ENCODE data around the gene RASD2. TPM values are rescaled to one million over a fixed set of nuclear protein-coding genes. Genes with fewer than 3 reads are reported as not detected.
A peak's percentile ranks its signal among the peaks of the same experiment; 100 is the strongest.

The RASD2 gene
- total RNA-seq, 1 donor from 2014 or later, result 3.6 TPM

DNA sequence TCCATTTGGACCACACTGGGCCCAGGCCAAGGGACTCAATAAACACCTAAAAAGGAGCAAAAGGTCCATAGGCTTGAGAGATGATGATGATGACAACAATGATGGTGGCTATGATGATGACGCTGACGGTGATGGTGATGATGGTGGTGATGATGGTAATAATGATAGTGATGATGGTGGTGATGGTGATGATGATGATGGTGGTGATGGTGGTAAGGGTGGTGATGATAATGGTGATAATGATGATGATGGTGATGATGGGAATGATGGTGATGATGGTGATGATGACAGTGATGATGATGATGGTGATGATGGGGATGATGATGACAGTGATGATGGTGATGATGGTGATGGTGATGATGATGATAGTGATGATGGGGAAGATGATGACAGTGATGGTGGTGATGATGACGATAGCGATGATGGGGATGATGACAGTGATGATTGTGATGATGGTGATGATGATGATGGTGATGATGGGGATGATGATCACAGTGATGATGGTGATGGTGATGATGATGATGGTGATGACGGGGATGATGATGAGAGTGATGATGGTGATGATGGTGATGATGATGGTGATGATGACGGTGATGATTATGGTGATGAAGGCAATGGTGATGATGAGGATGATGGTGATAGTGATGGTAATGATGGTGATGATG, 7.1 kb upstream of the RASD2 start:
- peaks cover 6% of the 10 kb centered on the region for H3K9me3 ChIP-seq

DNA sequence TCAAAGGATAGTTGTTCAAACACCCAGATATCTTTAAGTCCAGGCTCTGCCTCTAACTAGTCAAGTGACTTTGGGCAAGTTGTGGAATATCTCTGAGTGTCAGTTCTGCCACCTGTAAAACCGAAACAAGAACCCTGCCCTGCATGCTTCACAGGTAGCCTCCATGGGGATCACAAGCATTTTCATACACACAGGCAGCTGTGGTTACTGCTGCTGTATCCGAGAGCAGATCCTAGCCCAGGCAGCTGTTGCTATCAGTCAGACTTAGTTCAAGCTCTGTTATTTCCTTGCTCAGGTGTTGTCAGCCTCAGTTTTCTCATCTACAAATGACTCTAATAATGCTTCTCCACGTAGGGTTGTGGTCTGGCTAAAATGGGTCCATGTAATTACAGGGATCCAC, 6.5 kb upstream of the RASD2 start:
- DNase-seq, result no peak
- ATAC-seq, result no peak
- Histone ChIP-seq H3K9me3 (peaks cover 4% of the 10 kb centered on the region), H3K27me3 (ENCODE audit: low read depth) (no peaks in the 10 kb centered on the region), H3K27ac (no peak overlapping the region), H3K4me1 (peaks cover 6% of the 10 kb centered on the region), H3K4me3 (no peak overlapping the region), H3K36me3 (no peaks in the 10 kb centered on the region)
- TF ChIP-seq, protein P1, sequence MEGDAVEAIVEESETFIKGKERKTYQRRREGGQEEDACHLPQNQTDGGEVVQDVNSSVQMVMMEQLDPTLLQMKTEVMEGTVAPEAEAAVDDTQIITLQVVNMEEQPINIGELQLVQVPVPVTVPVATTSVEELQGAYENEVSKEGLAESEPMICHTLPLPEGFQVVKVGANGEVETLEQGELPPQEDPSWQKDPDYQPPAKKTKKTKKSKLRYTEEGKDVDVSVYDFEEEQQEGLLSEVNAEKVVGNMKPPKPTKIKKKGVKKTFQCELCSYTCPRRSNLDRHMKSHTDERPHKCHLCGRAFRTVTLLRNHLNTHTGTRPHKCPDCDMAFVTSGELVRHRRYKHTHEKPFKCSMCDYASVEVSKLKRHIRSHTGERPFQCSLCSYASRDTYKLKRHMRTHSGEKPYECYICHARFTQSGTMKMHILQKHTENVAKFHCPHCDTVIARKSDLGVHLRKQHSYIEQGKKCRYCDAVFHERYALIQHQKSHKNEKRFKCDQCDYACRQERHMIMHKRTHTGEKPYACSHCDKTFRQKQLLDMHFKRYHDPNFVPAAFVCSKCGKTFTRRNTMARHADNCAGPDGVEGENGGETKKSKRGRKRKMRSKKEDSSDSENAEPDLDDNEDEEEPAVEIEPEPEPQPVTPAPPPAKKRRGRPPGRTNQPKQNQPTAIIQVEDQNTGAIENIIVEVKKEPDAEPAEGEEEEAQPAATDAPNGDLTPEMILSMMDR (IDR thresholded peaks at IDR 0.05), result no peak
- intact Hi-C loops (cut with DNase I), result no loop called here

More for the DNA sequence above, 7.1 kb upstream of the RASD2 start:
- Histone ChIP-seq H3K27ac (no peak overlapping the region), H3K4me1 (peaks cover 6% of the 10 kb centered on the region), H3K27me3 (ENCODE audit: low read depth) (no peaks in the 10 kb centered on the region), H3K36me3 (no peaks in the 10 kb centered on the region), H3K4me3 (no peak overlapping the region)
- DNase-seq (no peak), ATAC-seq (no peak)
- TF ChIP-seq, protein P1 (IDR thresholded peaks at IDR 0.05), result no peak
- intact Hi-C loops (cut with DNase I), result no loop called here

DNA sequence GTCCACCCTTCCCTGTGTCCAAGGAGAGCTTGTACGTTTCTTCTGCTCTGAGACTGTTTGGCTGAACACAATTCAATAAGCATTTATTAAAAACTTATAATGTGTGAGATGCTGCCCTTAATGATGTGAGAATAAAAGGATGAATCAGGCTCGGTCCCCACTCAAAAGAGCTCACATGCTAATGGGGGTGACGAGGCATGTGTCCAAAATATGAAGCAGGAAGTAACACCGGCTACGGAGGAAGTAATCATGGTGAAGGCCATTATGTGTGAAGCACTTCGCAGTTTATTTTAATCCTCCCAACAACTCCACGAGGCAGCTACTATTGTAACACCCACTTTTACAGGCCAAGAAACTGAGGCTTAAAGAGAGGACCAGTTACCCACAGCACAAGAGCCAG, 3.4 kb upstream of the RASD2 start:
- Histone ChIP-seq H3K4me3 (no peak overlapping the region), H3K27ac (no peak overlapping the region), H3K27me3 (ENCODE audit: low read depth) (peaks cover 21% of the 10 kb centered on the region), H3K4me1 (peaks cover 27% of the 10 kb centered on the region), H3K36me3 (no peaks in the 10 kb centered on the region), H3K9me3 (no peaks in the 10 kb centered on the region)
- DNase-seq (no peak), ATAC-seq (no peak)
- TF ChIP-seq, protein P1 (IDR thresholded peaks at IDR 0.05), result no peak
- intact Hi-C loops (cut with DNase I), result no loop called here

DNA sequence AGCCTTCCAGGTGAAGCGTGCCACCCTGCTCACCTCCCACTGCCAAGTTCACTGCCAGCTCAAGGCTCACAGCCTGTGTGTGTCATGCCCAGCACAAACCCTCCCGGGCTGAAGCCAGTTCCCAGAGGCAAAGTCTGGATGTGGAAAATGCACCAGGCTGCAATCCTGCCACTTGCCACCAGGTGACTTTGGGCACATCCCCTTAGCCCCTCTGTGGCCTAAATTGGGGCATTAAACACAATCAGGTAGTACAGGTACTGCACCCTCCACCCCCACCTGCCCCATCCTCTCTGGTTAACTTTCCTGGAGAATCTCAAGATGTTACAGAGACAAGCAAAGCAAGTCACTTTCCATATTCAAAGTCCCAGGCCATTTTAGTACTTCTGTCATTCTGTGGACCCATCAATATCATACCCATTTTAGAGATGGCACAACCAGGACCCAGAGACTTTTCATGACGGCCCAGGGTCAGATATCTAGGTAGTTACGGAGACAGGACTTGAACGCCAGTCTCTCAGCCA, 1.8 kb upstream of the RASD2 start:
- TF ChIP-seq, protein P1 (IDR thresholded peaks at IDR 0.05), result peak; percentile 45
- ATAC-seq, result peak in 1 of 2 donors; percentile 4
- intact Hi-C loops (cut with DNase I), result no loop called here
- H3K27ac ChIP-seq, result no peak overlapping the region
- peaks cover 27% of the 10 kb centered on the region for H3K4me1 ChIP-seq
- peaks cover 30% of the 10 kb centered on the region for H3K27me3 ChIP-seq (ENCODE audit: low read depth)
- DNase-seq, result no peak
- no peaks in the 10 kb centered on the region for H3K9me3 ChIP-seq
- no peak overlapping the region for H3K4me3 ChIP-seq
- no peaks in the 10 kb centered on the region for H3K36me3 ChIP-seq

DNA sequence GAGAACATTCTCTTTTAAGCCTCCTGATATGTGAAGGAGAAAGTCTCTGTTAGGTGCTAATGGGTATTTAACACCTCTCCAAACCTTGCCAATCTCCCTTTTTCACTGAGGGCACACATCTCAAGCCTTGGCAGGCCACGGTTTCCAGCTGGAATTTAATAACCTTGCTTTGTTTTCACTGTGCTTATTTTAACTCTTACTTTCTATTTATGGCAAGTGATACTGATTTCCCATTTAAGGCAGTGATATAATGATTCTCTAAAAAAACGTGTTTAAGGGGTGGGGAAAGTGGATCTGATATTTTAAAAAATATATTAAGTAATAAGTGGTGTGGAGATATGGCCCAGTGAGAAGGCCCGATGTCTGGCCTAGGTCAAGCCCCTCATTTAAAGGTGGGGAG, 1.1 kb upstream of the RASD2 start:
- ATAC-seq, result no peak
- no peaks in the 10 kb centered on the region for H3K36me3 ChIP-seq
- peak overlapping the region; percentile 46 for H3K27ac ChIP-seq
- TF ChIP-seq, protein P1 (IDR thresholded peaks at IDR 0.05), result no peak
- peaks cover 30% of the 10 kb centered on the region for H3K27me3 ChIP-seq (ENCODE audit: low read depth)
- no peaks in the 10 kb centered on the region for H3K9me3 ChIP-seq
- intact Hi-C loops (cut with DNase I), result no loop called here
- DNase-seq, result no peak
- H3K4me1 ChIP-seq, result peaks cover 27% of the 10 kb centered on the region
- peak overlapping the region; percentile 62 for H3K4me3 ChIP-seq
